GM12864 (cell line): ENCODE results near the gene SLC38A3.

ENCODE experiments used
- DNase-seq: peaks from one replicate; pipeline ENCODE4 v3.0.0-alpha.2; 2011; ENCODE audit warnings: low read depth
- H3K4me3 ChIP-seq: 2 replicates; pipeline ENCODE4 v1.5.1; 2011; ENCODE audit warnings: mild to moderate bottlenecking, low read depth, low read length, control low read depth
- TF ChIP-seq, protein P1 (sequence below): IDR thresholded peaks from 2 replicates; pipeline ENCODE4 v1.5.1; 2011; ENCODE audit warnings: low read depth, mild to moderate bottlenecking, moderate library complexity, low read length, control low read depth, inconsistent platforms; ENCODE audit errors: missing control alignments

SLC38A3 gene

GRCh38 chr3:50184242-50184978, 20.7 kb upstream of the SLC38A3 start:
- H3K4me3 ChIP-seq: no peak overlapping the region
- TF ChIP-seq, protein P1, sequence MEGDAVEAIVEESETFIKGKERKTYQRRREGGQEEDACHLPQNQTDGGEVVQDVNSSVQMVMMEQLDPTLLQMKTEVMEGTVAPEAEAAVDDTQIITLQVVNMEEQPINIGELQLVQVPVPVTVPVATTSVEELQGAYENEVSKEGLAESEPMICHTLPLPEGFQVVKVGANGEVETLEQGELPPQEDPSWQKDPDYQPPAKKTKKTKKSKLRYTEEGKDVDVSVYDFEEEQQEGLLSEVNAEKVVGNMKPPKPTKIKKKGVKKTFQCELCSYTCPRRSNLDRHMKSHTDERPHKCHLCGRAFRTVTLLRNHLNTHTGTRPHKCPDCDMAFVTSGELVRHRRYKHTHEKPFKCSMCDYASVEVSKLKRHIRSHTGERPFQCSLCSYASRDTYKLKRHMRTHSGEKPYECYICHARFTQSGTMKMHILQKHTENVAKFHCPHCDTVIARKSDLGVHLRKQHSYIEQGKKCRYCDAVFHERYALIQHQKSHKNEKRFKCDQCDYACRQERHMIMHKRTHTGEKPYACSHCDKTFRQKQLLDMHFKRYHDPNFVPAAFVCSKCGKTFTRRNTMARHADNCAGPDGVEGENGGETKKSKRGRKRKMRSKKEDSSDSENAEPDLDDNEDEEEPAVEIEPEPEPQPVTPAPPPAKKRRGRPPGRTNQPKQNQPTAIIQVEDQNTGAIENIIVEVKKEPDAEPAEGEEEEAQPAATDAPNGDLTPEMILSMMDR: no peak
- DNase-seq: no peak

DNA sequence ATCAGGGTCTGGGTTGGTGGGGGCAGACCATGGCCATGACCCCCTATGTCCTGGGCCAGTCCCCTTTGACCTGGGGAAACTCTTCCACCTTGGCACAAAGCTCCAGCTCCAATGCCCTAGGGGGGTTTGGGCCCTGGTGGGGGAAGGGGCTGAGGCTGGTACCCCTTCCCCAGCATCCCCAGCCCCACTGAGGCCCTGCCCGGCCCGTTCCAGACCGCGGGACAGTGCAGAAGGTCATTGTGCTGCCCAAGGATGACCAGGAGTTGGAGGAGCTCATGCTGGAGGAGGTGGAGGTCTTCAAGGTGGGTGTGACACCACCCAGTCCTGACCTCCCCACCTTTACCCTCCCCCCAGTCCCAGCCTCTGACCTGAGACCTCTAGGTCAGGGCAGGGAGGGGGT, 19.8 kb upstream of the SLC38A3 start:
- TF ChIP-seq, protein P1: no peak
- no peak for DNase-seq

DNA sequence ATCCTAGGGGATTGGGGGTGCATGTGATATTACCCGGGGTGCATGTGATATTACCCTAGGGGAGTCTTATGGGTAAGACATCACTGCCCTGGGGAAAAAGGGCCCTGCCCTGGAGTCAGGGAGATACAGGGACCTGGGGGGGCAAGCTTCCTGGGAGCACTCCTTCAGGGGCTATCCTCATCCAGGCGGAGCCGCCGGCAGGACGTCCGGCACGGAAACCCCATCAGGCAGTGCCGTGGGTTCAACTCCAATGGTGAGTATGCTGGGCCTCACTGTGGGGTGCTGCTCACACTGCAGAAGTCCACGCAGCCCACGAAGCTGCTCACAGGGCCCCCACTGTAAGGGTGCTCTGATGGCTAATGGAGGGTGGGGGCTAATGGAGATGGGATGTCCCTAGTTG, 19.0 kb upstream of the SLC38A3 start:
- TF ChIP-seq, protein P1: no peak
- H3K4me3 ChIP-seq: no peak overlapping the region
- no peak for DNase-seq

More for the DNA sequence above, 19.8 kb upstream of the SLC38A3 start:
- H3K4me3 ChIP-seq: no peak overlapping the region

GRCh38 chr3:50187750-50188149, 17.3 kb upstream of the SLC38A3 start:
- TF ChIP-seq, protein P1: no peak
- no peak for DNase-seq
- no peak overlapping the region for H3K4me3 ChIP-seq

GRCh38 chr3:50189274-50189673, 15.8 kb upstream of the SLC38A3 start:
- H3K4me3 ChIP-seq: no peak overlapping the region
- no peak for DNase-seq
- TF ChIP-seq, protein P1: peak; percentile 65

DNA sequence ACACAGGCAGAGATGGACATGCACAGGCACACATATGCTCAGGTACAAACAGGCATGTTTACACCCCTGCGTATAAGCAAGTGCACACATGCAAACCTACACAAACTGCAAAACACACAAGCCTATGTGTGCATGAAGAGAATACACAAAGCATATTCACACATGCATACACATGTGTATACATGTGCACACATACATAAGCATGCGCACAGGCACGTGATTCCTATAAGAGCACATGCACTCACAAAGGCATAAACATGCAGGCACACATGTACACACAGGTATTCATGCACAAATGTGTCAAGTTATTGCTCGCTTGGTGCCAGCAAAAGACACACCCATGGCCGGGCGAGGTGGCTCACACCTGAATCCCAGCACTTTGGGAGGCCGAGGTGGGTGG, 15.1 kb upstream of the SLC38A3 start:
- no peak for DNase-seq
- TF ChIP-seq, protein P1: no peak
- no peak overlapping the region for H3K4me3 ChIP-seq
